H1 (cell line): ENCODE data around the gene OR2D2. TPM values are rescaled to one million over a fixed set of nuclear protein-coding genes. Genes with fewer than 3 reads are reported as not detected.

Experiments used
- KDM5A ChIP-seq: fragments of 200-600 bp; IDR thresholded peaks from 2 replicates; pipeline ENCODE4 v1.7.1; 2012; ENCODE audit warnings: mild to moderate bottlenecking, low read length, inconsistent platforms, mixed read lengths
- POU5F1 ChIP-seq: IDR thresholded peaks from 2 replicates; pipeline ENCODE4 v1.6.1; 2011; ENCODE audit warnings: low read depth, mild to moderate bottlenecking, low read length, moderate library complexity
- TBP ChIP-seq: IDR thresholded peaks from 2 replicates; pipeline ENCODE4 v1.6.1; 2011; ENCODE audit warnings: low read depth, low read length, improper control_type of control experiment
- polyA plus RNA-seq, 7 experiments: library from polyadenylated mRNA; depleted of rRNA in 3 of 7; stranded (reverse) in 5 of 7; unstranded in 2 of 7; fragments of >200 nt in 5 of 7; fragments of 200-250 nt in 2 of 7; gene quantifications; 1 replicate in 5 of 7; 2 replicates in 1 of 7; 4 replicates in 1 of 7; pipeline versions ENCODE4 v1.2.1 to v1.2.3, GENCODE V29; 2011 to 2013; ENCODE audit warnings: missing spikeins in 2 of 7, mixed read lengths in 2 of 7
- total RNA-seq: library from RNA; stranded (reverse); fragmentation: NEBNext Ultra II Directional; extraction: Animal tissue kit (Norgen Biotek cat#: 25700); gene quantifications from 2 replicates; pipeline ENCODE4 v1.2.1, GENCODE V29; 2021
- TF ChIP-seq, protein P1 (sequence below): IDR thresholded peaks from 2 replicates; pipeline ENCODE4 v1.6.1; 2011; ENCODE audit warnings: low read length, improper control_type of control experiment

Gene OR2D2
- total and polyA plus RNA-seq, 2 of the 8 experiments (the other 6 are each of a cell fraction or from before 2014, with no cell fraction given): 0.15 TPM; not detected in 1

DNA sequence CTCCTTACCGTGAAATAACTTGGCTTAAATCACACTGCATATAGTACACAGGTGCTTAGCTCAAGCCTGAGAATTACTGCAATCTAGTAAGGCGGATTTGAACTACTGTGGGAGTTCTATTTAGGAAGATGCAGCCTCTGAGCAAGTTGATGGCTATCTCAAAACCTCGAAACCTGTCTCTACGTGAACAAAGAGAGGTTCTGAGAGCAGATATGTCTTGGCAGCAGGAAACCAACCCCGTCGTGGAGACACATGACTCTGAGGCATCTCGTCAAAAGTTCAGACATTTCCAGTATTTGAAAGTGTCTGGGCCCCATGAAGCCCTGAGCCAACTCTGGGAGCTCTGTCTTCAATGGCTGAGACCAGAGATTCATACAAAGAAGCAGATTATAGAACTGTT, 39.8 kb upstream of the OR2D2 start (continued):
- TF ChIP-seq TBP (no peak), POU5F1 (no peak), KDM5A (no peak)
- TF ChIP-seq, protein P1, sequence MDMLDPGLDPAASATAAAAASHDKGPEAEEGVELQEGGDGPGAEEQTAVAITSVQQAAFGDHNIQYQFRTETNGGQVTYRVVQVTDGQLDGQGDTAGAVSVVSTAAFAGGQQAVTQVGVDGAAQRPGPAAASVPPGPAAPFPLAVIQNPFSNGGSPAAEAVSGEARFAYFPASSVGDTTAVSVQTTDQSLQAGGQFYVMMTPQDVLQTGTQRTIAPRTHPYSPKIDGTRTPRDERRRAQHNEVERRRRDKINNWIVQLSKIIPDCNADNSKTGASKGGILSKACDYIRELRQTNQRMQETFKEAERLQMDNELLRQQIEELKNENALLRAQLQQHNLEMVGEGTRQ: no peak
